GM13977 (cell line): ENCODE data around the gene NDUFB3.

ENCODE experiments used
- DNase-seq: peaks from one replicate; pipeline ENCODE4 v3.0.0; 2012; ENCODE audit warnings: low spot score
- in situ Hi-C: fragments of 300-500 bp; cut with MboI; formaldehyde crosslinking; loops from one replicate; pipeline ENCODE4 v1.12.0; 2022; ENCODE audit warnings: low sequenced_read_pairs, low pct_unique_long_range_greater_than_20kb, mixed read lengths, inconsistent platforms; ENCODE audit not compliant: unreplicated experiment
- TF ChIP-seq, protein P1 (sequence below): IDR thresholded peaks from 2 replicates; pipeline ENCODE4 v1.5.1; 2012; ENCODE audit warnings: mild to moderate bottlenecking, control low read depth; ENCODE audit not compliant: insufficient read depth; ENCODE audit errors: extremely low read depth, missing control alignments

NDUFB3 gene

DNA sequence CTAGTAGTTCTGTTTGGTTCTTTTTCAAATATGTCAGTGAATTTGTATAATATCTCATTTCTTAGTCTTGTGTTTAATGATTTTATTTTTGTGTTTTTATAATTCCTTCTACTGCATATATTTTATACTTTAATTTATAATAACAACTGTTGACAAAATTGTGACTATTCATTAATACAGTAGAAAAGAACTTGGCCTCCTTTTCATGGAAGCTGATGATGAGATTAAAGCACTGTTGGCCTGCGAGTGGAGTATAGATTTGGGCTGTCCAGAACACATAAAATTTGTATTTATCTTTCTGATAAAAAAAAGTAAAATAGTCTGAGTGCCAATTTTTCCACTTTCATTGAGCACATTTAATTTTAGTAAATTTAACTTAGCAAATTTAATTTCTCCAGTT lies 56.2 kb downstream of the NDUFB3 start:
- no peak for DNase-seq
- TF ChIP-seq, protein P1, sequence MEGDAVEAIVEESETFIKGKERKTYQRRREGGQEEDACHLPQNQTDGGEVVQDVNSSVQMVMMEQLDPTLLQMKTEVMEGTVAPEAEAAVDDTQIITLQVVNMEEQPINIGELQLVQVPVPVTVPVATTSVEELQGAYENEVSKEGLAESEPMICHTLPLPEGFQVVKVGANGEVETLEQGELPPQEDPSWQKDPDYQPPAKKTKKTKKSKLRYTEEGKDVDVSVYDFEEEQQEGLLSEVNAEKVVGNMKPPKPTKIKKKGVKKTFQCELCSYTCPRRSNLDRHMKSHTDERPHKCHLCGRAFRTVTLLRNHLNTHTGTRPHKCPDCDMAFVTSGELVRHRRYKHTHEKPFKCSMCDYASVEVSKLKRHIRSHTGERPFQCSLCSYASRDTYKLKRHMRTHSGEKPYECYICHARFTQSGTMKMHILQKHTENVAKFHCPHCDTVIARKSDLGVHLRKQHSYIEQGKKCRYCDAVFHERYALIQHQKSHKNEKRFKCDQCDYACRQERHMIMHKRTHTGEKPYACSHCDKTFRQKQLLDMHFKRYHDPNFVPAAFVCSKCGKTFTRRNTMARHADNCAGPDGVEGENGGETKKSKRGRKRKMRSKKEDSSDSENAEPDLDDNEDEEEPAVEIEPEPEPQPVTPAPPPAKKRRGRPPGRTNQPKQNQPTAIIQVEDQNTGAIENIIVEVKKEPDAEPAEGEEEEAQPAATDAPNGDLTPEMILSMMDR, result no peak
- in situ Hi-C loops, result no loop called here

DNA sequence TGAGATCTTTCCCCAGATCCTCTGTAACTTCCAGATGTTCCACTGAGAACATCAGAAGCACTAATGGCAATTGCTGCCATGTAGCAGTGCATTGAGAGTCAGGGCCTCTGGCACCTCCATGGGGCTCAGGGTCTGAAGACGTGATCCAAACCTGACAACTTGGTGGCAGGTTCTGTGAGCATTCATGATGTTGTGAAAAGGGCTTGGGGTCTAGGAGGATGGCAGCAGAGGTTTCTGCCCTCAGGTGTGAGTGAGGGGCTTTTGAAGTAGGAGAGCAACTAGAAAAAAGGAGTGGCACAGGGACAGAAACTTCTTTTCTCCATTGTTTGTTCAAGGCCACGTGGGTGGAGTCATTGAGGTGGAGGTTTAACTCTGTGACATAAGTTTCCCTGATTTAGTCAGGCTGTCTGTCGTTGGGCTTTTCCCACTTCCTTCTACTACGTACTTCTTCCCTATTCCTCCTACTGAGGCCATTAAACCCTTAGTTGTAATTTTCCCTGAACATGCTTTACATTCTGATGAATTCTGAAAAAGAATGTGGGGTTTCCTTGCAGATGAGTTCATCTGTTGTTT lies 57.2 kb downstream of the NDUFB3 start:
- in situ Hi-C loops, result no loop called here
- TF ChIP-seq, protein P1, result no peak
- DNase-seq, result no peak

DNA sequence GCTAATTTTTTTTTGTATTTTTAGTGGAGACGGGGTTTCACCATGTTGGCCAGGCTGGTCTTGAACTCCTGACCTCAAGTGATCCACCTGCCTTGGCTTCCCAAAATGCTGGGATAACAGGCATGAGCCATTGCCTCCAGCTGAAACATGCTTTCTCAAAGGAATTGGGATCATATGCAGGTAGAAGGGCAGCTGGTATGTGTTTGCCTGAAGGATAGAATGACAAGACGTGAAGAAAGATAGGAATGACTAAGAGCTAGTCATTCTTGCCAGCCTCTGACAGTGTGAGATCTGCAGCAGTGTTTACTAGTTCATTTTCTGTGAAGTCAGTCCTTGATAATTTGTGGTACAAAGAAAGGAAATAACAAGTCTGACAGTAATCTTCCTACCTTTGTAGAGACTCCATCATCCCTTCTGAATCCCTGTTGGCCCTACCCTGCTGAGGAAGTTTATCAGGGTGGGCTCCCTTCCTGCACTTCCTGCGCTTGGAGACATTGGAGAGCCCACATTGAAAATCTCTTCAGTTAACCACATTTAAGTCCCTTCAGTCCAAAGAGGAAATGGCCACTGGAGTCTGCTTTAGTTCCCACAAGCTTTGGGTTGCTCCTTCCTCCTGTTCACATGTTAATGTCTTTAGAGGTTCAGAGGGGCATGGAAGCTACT lies 58.9 kb downstream of the NDUFB3 start:
- in situ Hi-C loops, result no loop called here
- TF ChIP-seq, protein P1, result no peak
- no peak for DNase-seq

DNA sequence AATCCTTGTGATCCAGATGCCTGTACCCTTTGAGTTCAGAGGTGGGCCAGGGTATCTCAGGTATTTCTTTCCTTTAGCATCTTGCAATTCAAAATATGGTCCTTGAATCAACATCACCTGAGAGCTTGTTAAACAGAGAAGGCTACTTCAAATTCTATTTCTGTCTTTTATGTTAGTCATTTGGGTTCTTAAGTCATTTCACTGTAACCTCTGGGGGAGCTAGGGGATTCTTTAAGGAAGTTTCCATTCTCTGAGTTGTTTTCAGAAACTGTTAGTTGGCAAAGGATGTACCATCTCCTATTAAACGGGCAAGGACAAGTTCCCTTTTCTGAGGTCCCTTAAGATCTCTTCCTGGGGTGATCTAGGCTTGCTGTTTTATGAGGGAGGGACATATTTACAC lies 60.7 kb downstream of the NDUFB3 start:
- TF ChIP-seq, protein P1, result no peak
- DNase-seq, result no peak
- in situ Hi-C loops, result no loop called here
